ENCODE data around the gene COL24A1.
"Not testable (repeated sequence)": the region's sequence is repeated elsewhere in the genome, so short reads cannot be mapped to it uniquely, and the experiment has no call there.

COL24A1 gene

GRCh38 chr1:85900921-85901320 lies 255.7 kb downstream of the COL24A1 start:
- DNase-seq (ENCODE audit: low read depth in 3 of 3, low spot score in 1 of 3), result no peak

GRCh38 chr1:85898861-85899260 lies 257.7 kb downstream of the COL24A1 start:
- DNase-seq (ENCODE audit: low read depth in 3 of 3, low spot score in 1 of 3), result no peak

GRCh38 chr1:85894651-85895050 lies 261.9 kb downstream of the COL24A1 start:
- no peak for DNase-seq (ENCODE audit: low read depth in 3 of 3, low spot score in 1 of 3)

- no peak for DNase-seq (ENCODE audit: low read depth in 3 of 3, low spot score in 1 of 3)
Observed at GRCh38 chr1:85892366-85892765, 264.2 kb downstream of the COL24A1 start.

DNA sequence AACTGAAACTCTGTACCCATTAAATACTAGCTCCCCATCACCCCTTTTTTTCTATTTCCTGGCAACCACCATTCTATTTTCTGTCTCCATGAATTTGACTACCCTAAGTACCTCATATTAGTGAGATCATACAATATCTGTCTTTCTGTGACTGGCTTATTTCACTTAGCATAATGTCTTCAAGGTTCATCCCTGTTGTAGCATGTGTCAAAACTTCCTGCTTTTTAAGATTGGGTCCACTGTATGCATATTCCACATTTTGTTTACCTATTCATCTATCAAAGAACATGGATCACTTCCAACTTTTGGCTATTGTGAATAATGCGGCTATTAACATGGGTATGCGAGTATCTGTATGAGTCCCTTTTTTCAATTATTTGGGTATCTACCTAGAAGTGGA lies 266.7 kb downstream of the COL24A1 start:
- no peak for DNase-seq (ENCODE audit: low read depth in 3 of 3, low spot score in 1 of 3)

- no peak for DNase-seq (ENCODE audit: low read depth in 3 of 3, low spot score in 1 of 3)
Observed at GRCh38 chr1:85888921-85889320, 267.7 kb downstream of the COL24A1 start.

GRCh38 chr1:85884372-85885035 lies 272.1 kb downstream of the COL24A1 start:
- DNase-seq (ENCODE audit: low read depth in 3 of 3, low spot score in 1 of 3), result no peak

DNA sequence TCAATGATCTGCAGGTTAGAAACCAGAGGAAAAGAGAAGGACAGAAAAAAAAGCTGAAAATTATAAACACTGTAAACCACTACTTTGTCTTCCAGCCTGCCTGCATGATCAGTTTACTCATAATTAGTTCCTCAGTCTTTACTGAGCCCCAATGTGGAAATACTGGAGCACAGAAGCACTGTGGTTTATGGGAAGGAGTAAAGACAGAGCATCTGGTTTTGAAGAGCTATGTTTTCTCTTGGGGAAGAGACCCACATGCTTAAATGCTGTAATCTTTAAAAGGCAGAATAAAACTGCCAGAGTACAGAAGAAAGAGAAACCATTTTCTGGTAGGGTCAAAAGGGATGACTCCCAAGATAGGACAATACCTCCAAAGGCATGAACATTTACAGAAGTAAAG lies 289.4 kb downstream of the COL24A1 start:
- no peak for DNase-seq (ENCODE audit: low read depth in 3 of 3, low spot score in 1 of 3)

DNA sequence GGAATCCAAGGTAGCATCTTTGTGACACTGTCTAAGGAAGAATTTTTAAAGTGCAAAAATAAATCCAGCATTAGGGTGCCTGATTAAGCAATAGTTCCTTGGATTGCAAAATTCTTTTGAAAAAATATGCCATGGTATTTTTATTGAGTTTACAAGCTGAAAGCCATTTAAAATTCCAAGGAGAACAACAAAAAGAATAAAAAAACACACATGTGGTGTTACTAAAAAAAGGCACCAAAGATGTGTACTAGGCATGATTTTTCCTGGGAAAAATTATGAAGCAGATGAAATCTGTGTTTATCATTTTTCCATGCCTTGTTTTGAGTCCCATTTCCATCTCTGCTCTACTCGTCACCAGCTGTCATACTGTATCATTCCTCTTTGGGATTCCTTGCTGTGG lies 291.4 kb downstream of the COL24A1 start:
- DNase-seq (ENCODE audit: low read depth in 3 of 3, low spot score in 1 of 3), result no peak

DNA sequence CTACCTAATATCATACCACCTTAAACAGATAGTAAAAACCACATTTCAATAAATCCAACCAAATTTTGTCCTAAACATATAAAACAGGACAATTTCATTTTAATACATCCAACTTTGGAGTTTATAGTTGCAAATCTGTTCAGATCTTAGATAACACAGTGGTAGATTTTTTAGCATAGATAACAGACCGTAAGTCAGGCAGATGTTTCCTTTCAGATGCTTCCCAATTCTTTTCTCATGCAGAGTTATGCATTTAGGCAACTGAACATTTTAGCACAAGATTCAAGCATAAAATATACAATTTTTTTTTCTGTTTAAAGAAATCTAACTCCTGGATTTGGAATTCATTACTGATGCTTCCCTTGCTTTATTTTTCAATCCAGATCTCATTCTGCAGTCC lies 291.8 kb downstream of the COL24A1 start:
- no peak for DNase-seq (ENCODE audit: low read depth in 3 of 3, low spot score in 1 of 3)

DNA sequence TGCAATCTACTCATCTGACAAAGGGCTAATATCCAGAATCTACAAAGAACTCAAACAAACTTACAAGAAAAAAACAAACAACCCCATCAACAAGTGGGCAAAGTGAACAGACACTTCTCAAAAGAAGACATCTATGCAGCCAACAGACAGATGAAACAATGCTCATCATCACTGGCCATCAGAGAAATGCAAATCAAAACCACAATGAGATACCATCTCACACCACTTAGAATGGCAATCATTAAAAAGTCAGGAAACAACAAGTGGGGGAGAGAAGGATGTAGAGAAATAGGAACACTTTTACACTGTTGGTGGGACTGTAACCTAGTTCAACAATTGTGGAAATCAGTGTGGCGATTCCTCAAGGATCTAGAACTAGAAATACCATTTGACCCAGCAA lies 292.9 kb downstream of the COL24A1 start:
- DNase-seq (ENCODE audit: low read depth in 3 of 3, low spot score in 1 of 3), result not testable (repeated sequence)

DNA sequence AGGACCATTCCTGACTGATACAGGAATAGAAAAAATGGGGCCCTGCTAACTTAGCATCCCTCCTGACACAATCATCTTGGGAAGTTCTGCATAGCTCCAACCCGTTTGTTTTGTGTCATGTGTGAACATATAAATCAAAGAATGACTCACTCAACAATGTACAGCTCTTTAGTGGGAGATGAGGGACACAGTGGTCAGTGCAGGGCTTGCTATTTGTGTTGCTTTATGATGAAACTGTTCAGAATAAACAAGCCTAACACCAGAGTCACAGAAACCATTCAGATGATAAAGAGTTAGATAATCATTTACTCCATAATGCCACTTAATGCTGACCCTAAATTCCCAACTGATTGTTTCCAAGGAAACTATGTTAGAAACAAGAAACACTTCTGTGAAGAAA lies 294.1 kb downstream of the COL24A1 start:
- DNase-seq (ENCODE audit: low read depth in 3 of 3, low spot score in 1 of 3), result no peak

- DNase-seq (ENCODE audit: low read depth in 3 of 3, low spot score in 1 of 3), result no peak
Observed at GRCh38 chr1:85857991-85858390, 298.6 kb downstream of the COL24A1 start.

GRCh38 chr1:85850238-85850637 lies 306.3 kb downstream of the COL24A1 start:
- no peak for DNase-seq (ENCODE audit: low read depth in 3 of 3, low spot score in 1 of 3)

DNA sequence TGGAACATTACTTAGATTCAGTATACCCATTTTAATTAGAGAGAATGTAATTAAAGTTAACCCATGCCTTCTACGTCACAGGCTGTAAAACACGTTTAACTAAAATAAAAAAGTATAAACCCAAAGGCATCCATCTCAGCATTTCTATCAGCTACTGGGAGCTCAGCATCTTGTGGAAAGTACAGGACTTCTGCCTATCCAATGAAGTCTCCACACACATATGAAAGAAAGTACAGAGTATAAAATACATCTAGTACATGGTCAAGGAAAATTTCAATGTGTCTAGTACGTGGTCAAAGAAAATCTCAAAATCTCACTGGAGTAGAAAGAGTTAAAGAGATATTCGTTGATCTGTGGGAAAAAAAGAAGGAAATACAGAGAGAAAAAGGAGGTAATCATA lies 306.9 kb downstream of the COL24A1 start:
- no peak for DNase-seq (ENCODE audit: low read depth in 3 of 3, low spot score in 1 of 3)

DNA sequence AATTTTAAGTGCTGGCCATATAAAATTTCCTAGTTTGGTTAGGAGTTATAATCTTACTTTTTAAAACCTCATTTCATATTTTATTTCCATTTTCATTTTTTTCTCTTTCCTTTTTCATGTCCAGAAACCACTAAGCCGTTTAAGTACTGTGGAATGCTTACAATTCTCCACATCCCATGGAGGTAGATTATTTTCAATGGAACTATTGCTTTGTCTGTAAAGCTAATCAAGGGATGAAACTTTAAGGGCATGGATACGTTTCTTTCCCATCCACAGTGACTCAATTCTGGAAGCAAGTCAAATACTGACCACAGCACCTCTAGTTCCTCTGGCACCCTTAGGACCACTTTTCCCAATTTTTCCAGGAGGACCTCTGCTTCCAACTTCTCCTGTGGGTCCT lies 309.2 kb downstream of the COL24A1 start:
- DNase-seq (ENCODE audit: low read depth in 3 of 3, low spot score in 1 of 3), result no peak

GRCh38 chr1:85846706-85847105 lies 309.9 kb downstream of the COL24A1 start:
- DNase-seq (ENCODE audit: low read depth in 3 of 3, low spot score in 1 of 3), result no peak

- no peak for DNase-seq (ENCODE audit: low read depth in 3 of 3, low spot score in 1 of 3)
Observed at GRCh38 chr1:85839459-85839858, 317.1 kb downstream of the COL24A1 start.

GRCh38 chr1:85838238-85838637 lies 318.3 kb downstream of the COL24A1 start:
- no peak for DNase-seq (ENCODE audit: low read depth in 3 of 3, low spot score in 1 of 3)

GRCh38 chr1:85836736-85837135 lies 319.8 kb downstream of the COL24A1 start:
- DNase-seq (ENCODE audit: low read depth in 3 of 3, low spot score in 1 of 3), result no peak

- DNase-seq (ENCODE audit: low read depth in 3 of 3, low spot score in 1 of 3), result not testable (repeated sequence)
Observed at GRCh38 chr1:85833165-85833564, 323.4 kb downstream of the COL24A1 start.

GRCh38 chr1:85830837-85831236 lies 325.7 kb downstream of the COL24A1 start:
- DNase-seq (ENCODE audit: low read depth in 3 of 3, low spot score in 1 of 3), result no peak

DNA sequence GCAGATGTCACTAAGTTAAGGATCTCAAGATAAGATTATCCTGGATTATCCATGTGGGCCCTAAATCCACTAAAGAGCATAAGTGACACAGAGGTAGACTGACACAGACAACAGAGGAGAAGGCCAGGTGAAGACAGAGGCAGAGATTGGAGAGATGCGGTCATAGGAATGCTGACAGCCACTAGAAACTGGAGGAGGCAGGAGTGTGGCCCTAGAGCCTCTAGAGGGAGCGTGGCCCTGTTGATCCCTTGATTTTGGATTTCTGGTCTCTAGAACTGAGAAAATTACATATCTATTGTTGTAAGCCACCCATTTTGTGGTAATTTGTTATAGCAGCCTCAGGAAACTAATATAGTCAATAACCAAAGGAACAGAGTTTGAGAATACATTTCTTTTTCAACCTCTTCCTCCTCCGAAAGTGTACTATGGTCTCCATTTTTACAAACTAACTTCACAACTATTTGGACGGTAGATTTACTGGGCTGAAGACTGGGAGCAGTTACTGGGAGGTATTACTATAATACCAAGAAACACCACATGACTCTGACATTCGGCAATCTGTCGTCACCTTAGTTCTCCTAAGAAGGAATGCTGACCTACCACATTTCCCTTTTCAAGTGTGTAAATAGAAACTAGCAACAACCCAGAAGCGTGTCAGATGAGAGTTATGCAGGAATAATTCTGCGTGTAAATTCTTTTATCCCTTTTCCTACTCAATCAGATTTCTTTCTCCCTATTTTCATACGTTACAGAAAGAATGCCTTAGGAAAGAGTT lies 332.3 kb downstream of the COL24A1 start:
- DNase-seq (ENCODE audit: low read depth in 3 of 3, low spot score in 1 of 3), result no peak
